K562 (cell line): Measurements from ENCODE around the gene NUDCD3. TPM values are rescaled to one million over a fixed set of nuclear protein-coding genes. Genes with fewer than 3 reads are reported as not detected.

Source experiments
- ATAC-seq: fragments of 200-7000 bp; cut with Tn5 transposase; 3 replicates; pipeline ENCODE4 v1.9.1; 2020; ENCODE audit warnings: moderate library complexity
- BruUV-seq: library from RNA; stranded (reverse); fragments of 400-500 nt; replicated peaks from 2 replicates; lab custom pipeline; 2021; lab: Mats Ljungman, UMichigan
- CTCF ChIA-PET: fragments of 300-600 bp; formaldehyde crosslinking; extraction: SDS; loops from one replicate; lab custom pipeline; 2021; ENCODE audit warnings: low intra/inter-chr PET ratio; lab: Yijun Ruan, JAX
- POLR2A ChIA-PET: fragments of 300-600, 350-650 bp; sonication (Branson Sonifier 250); formaldehyde crosslinking; extraction: SDS; loops from one replicate; lab custom pipeline; 2021; ENCODE audit warnings: antibody characterized with exemption, inconsistent platforms; lab: Yijun Ruan, JAX
- DNase-seq, 4 experiments: peaks; one replicate each; pipeline versions ENCODE4 v3.0.0 to v3.0.0-alpha.2; 2011 to 2018; ENCODE audit warnings: low spot score in 3 of 4, mixed read lengths in 3 of 4; ENCODE audit errors: extremely low read depth in 1 of 4
- FAIRE-seq: peaks from 2 replicates; lab custom pipeline; 2011; peaks lifted over from hg19 to GRCh38; lab: Jason Lieb, UNC
- H2AFZ ChIP-seq: 2 replicates; pipeline ENCODE4 v1.6.0; 2011; ENCODE audit warnings: low read depth, low read length, control low read depth, inconsistent platforms
- H3K27ac ChIP-seq: fragments of 200-600 bp; 3 replicates; pipeline ENCODE4 v1.8.0; 2011; ENCODE audit warnings: low read depth, mild to moderate bottlenecking, control low read depth, inconsistent platforms, low read length, moderate library complexity, mixed read lengths; ENCODE audit errors: extremely low read depth
- H3K27me3 ChIP-seq, 2 experiments: fragments of 300-600 bp in 1 of 2; 2 replicates in 1 of 2; 3 replicates in 1 of 2; pipeline versions ENCODE4 v1.6.0 to v1.8.0; 2011; ENCODE audit warnings: inconsistent platforms in 2 of 2, low read length in 2 of 2, mild to moderate bottlenecking in 1 of 2, mixed read lengths in 1 of 2, moderate library complexity in 1 of 2; ENCODE audit not compliant: control insufficient read depth in 2 of 2, insufficient read depth in 2 of 2
- H3K36me3 ChIP-seq: fragments of 300-600 bp; 3 replicates; pipeline ENCODE4 v1.8.0; 2011; ENCODE audit warnings: mild to moderate bottlenecking, low read length, inconsistent platforms; ENCODE audit not compliant: control insufficient read depth, insufficient read depth
- H3K4me1 ChIP-seq, 2 experiments: fragments of 200-600 bp in 1 of 2; replicated peaks in 1 of 2; 2 replicates in 1 of 2; 3 replicates in 1 of 2; pipeline versions ENCODE4 v1.5.1 to v1.8.0; 2011; ENCODE audit warnings: inconsistent platforms in 2 of 2, low read length in 2 of 2, mild to moderate bottlenecking in 1 of 2, mixed read lengths in 1 of 2, moderate library complexity in 1 of 2; ENCODE audit not compliant: control insufficient read depth in 2 of 2, insufficient read depth in 2 of 2
- H3K4me2 ChIP-seq: 2 replicates; pipeline ENCODE4 v1.6.1; 2011; ENCODE audit warnings: low read length, control low read depth, inconsistent platforms, mixed read lengths; ENCODE audit not compliant: insufficient read depth
- H3K4me3 ChIP-seq: fragments of 200-600 bp; sonication (generic), shearing (Covaris generic); 2 replicates; pipeline ENCODE4 v1.5.1; 2016; ENCODE audit warnings: control low read depth, inconsistent platforms
- H3K79me2 ChIP-seq: fragments of 200-600 bp; 3 replicates; pipeline ENCODE4 v1.8.0; 2011; ENCODE audit warnings: low read length, inconsistent platforms; ENCODE audit not compliant: control insufficient read depth, insufficient read depth
- H3K9ac ChIP-seq, 2 experiments: 2 replicates each; pipeline versions ENCODE4 v1.6.0 to v1.6.1; 2011; ENCODE audit warnings: low read depth in 2 of 2, low read length in 2 of 2, control low read depth in 1 of 2, inconsistent platforms in 1 of 2, mild to moderate bottlenecking in 1 of 2, mixed read lengths in 1 of 2; ENCODE audit not compliant: insufficient read depth in 1 of 2
- H3K9me1 ChIP-seq: one replicate; pipeline ENCODE4 v1.6.0; 2011; ENCODE audit warnings: inconsistent platforms, mild to moderate bottlenecking, low read length, moderate library complexity; ENCODE audit not compliant: control insufficient read depth, insufficient read depth
- H3K9me3 ChIP-seq: replicated peaks from 2 replicates; pipeline ENCODE4 v1.5.1; 2011; ENCODE audit warnings: low read depth, low read length, inconsistent platforms; ENCODE audit not compliant: control insufficient read depth, insufficient read depth
- H4K20me1 ChIP-seq: replicated peaks from 2 replicates; pipeline ENCODE4 v1.6.1; 2011; ENCODE audit warnings: low read length, inconsistent platforms, mixed read lengths; ENCODE audit not compliant: control insufficient read depth, insufficient read depth
- ARID1B ChIP-seq: fragments of 450-650 bp; IDR thresholded peaks from 2 replicates; pipeline ENCODE4 v1.6.1; 2016; ENCODE audit warnings: antibody characterized with exemption, mild to moderate bottlenecking, inconsistent platforms
- CBFA2T3 ChIP-seq: fragments of 450-650 bp; IDR thresholded peaks from 2 replicates; pipeline ENCODE4 v1.6.1; 2017
- EWSR1 ChIP-seq: fragments of 450-650 bp; IDR thresholded peaks from 2 replicates; pipeline ENCODE4 v1.6.1; 2018; ENCODE audit warnings: borderline replicate concordance, mild to moderate bottlenecking, low read depth, moderate library complexity; ENCODE audit not compliant: partially characterized antibody
- MIER1 ChIP-seq: fragments of 450-650 bp; IDR thresholded peaks from 2 replicates; pipeline ENCODE4 v1.6.1; 2016; ENCODE audit warnings: antibody characterized with exemption, mild to moderate bottlenecking, low read depth
- RBM22 ChIP-seq: fragments of 200-400 bp; formaldehyde crosslinking; IDR thresholded peaks from 2 replicates; pipeline ENCODE4 v1.6.1; 2018; ENCODE audit warnings: low read length, low read depth; ENCODE audit not compliant: poor library complexity, severe bottlenecking
- ZNF41 ChIP-seq: fragments of 250-450 bp; sonication (Bioruptor Pico); conservative IDR thresholded peaks from 2 replicates; pipeline ENCODE4 v1.4.0; 2020; ENCODE audit warnings: mild to moderate bottlenecking
- WGBS: fragments of 100-300 bp; shearing (Covaris generic); methylation state at CpG from one replicate; pipeline ENCODE4 v1.1.6; 2016; ENCODE audit warnings: low coverage, mixed read lengths; ENCODE audit not compliant: insufficient coverage; ENCODE audit errors: missing lambda C conversion rate; 5-methylcytosine and 5-hydroxymethylcytosine counted together
- in situ Hi-C: fragments of 300-500 bp; cut with MboI; formaldehyde crosslinking; loops from 4 replicates; pipeline ENCODE4 v1.15.0; 2018; ENCODE audit warnings: inconsistent platforms, mixed read lengths
- intact Hi-C: fragments of 100-400 bp; cut with micrococcal nuclease; formaldehyde crosslinking; loops from 2 replicates; pipeline ENCODE4 v1.14.2; 2022
- polyA plus RNA-seq, 8 experiments: library from polyadenylated mRNA; depleted of rRNA in 4 of 8; stranded (reverse) in 5 of 8; unstranded in 3 of 8; fragments of >200 nt; fragmentation: Nextera tagmentation in 2 of 8; fragmentation: Illumina TruSeq in 1 of 8; extraction: Ambion mirVana in 2 of 8; extraction: Trizol in 1 of 8; gene quantifications; 2 replicates each; pipeline versions ENCODE4 v1.2.1 to v1.2.3, GENCODE V29; 2011 to 2014; ENCODE audit warnings: inconsistent platforms in 1 of 8, missing spikeins in 1 of 8
- total RNA-seq, 7 experiments: library from RNA; depleted of rRNA in 6 of 7; stranded (reverse); fragments of >200 nt in 6 of 7; fragmentation: Illumina TruSeq in 2 of 7; extraction: Trizol in 2 of 7; gene quantifications; 2 replicates each; pipeline versions ENCODE4 v1.2.1 to v1.2.3, GENCODE V29; 2011 to 2021; ENCODE audit warnings: low replicate concordance in 1 of 7
- TF ChIP-seq, protein P1 (sequence below): fragments of 250-450 bp; sonication (Bioruptor Pico); IDR thresholded peaks from 2 replicates; pipeline ENCODE4 v1.8.0; 2022; ENCODE audit warnings: moderate library complexity, mild to moderate bottlenecking, inconsistent platforms
- TF ChIP-seq, protein P2 (sequence below): fragments of 450-650 bp; IDR thresholded peaks from 2 replicates; pipeline ENCODE4 v1.6.1; 2016; ENCODE audit warnings: low read depth
- TF ChIP-seq, protein P3 (sequence below): fragments of 450-650 bp; IDR thresholded peaks from 2 replicates; pipeline ENCODE4 v1.7.0; 2016; ENCODE audit warnings: borderline replicate concordance
- TF ChIP-seq, protein P4 (sequence below): fragments of 450-650 bp; formaldehyde crosslinking; IDR thresholded peaks from 2 replicates; pipeline ENCODE4 v1.4.0; 2020; ENCODE audit warnings: mild to moderate bottlenecking, moderate library complexity

Gene NUDCD3
- total and polyA plus RNA-seq, 9 of the 15 experiments (the other 6 are each of a cell fraction or from before 2014, with no cell fraction given) = 24.8 to 64.2 (median 42.6) TPM

DNA sequence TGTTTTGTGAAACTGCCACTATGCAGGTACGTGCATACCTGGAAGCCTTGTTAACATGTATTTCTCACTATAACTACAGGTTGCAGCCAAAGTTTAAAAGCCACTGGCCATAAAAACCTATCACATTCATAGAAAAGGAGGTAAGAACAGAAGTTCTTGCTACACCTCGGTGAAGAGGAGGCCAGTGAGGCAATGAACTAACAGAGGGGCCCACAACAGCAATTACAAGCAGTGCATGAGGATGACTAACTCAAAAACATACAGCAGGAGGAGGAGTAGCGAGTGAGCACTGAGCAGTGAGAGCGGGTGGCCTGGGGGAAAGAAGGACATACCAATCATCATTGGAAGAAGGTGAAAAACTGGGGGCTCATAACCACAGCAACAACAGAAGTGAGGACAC, 51.6 kb downstream of the NUDCD3 start:
- Histone ChIP-seq H3K9me3 (no peaks in the 10 kb centered on the region), H3K36me3 (peaks cover 13% of the 10 kb centered on the region), H4K20me1 (no peaks in the 10 kb centered on the region; the same call in 1 of the 2 replicates), H3K4me2 (no peak overlapping the region), H2AFZ (no peak overlapping the region), H3K9me1 (no peaks in the 10 kb centered on the region), H3K79me2 (peaks cover 13% of the 10 kb centered on the region; the same call in 2 of the 3 replicates), H3K27ac (no peak overlapping the region), H3K4me1 (no peaks in the 10 kb centered on the region; a peak in 1 of 5 replicates), H3K27me3 (no peaks in the 10 kb centered on the region), H3K4me3 (no peak overlapping the region), H3K9ac (no peak overlapping the region)
- no peak for ATAC-seq
- DNase-seq = no peak
- POLR2A ChIA-PET = no interaction called here
- WGBS = 70% methylated on average over 4 of the region's 4 CpGs
- in situ Hi-C loops = no loop called here
- intact Hi-C loops = no loop called here
- CTCF ChIA-PET = no interaction called here
- BruUV-seq = no TSS peak
- FAIRE-seq = no peak
- TF ChIP-seq, protein P1, sequence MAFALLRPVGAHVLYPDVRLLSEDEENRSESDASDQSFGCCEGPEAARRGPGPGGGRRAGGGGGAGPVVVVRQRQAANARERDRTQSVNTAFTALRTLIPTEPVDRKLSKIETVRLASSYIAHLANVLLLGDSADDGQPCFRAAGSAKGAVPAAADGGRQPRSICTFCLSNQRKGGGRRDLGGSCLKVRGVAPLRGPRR (CRISPR knock-in tag) = no peak
- no peak for TF ChIP-seq ZNF41
- TF ChIP-seq ARID1B = no peak
- TF ChIP-seq, protein P2, sequence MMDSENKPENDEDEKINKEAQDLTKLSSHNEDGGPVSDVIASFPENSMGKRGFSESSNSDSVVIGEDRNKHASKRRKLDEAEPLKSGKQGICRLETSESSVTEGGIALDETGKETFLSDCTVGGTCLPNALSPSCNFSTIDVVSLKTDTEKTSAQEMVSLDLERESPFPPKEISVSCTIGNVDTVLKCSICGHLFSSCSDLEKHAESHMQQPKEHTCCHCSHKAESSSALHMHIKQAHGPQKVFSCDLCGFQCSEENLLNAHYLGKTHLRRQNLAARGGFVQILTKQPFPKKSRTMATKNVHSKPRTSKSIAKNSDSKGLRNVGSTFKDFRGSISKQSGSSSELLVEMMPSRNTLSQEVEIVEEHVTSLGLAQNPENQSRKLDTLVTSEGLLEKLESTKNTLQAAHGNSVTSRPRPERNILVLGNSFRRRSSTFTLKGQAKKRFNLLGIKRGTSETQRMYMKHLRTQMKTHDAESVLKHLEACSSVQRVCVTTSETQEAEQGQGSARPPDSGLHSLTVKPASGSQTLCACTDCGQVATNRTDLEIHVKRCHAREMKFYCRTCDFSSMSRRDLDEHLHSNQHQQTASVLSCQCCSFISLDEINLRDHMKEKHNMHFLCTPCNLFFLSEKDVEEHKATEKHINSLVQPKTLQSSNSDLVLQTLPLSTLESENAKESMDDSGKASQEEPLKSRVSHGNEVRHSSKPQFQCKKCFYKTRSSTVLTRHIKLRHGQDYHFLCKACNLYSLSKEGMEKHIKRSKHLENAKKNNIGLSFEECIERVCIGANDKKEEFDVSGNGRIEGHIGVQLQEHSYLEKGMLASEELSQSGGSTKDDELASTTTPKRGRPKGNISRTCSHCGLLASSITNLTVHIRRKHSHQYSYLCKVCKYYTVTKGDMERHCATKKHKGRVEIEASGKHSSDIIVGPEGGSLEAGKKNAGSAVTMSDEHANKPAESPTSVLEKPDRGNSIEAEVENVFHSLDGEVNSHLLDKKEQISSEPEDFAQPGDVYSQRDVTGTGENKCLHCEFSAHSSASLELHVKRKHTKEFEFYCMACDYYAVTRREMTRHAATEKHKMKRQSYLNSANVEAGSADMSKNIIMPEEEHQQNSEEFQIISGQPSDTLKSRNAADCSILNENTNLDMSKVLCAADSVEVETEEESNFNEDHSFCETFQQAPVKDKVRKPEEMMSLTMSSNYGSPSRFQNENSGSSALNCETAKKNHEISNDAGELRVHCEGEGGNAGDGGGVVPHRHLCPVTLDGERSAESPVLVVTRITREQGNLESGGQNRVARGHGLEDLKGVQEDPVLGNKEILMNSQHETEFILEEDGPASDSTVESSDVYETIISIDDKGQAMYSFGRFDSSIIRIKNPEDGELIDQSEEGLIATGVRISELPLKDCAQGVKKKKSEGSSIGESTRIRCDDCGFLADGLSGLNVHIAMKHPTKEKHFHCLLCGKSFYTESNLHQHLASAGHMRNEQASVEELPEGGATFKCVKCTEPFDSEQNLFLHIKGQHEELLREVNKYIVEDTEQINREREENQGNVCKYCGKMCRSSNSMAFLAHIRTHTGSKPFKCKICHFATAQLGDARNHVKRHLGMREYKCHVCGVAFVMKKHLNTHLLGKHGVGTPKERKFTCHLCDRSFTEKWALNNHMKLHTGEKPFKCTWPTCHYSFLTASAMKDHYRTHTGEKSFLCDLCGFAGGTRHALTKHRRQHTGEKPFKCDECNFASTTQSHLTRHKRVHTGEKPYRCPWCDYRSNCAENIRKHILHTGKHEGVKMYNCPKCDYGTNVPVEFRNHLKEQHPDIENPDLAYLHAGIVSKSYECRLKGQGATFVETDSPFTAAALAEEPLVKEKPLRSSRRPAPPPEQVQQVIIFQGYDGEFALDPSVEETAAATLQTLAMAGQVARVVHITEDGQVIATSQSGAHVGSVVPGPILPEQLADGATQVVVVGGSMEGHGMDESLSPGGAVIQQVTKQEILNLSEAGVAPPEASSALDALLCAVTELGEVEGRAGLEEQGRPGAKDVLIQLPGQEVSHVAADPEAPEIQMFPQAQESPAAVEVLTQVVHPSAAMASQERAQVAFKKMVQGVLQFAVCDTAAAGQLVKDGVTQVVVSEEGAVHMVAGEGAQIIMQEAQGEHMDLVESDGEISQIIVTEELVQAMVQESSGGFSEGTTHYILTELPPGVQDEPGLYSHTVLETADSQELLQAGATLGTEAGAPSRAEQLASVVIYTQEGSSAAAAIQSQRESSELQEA = no peak
- TF ChIP-seq CBFA2T3 = no peak
- TF ChIP-seq, protein P3, sequence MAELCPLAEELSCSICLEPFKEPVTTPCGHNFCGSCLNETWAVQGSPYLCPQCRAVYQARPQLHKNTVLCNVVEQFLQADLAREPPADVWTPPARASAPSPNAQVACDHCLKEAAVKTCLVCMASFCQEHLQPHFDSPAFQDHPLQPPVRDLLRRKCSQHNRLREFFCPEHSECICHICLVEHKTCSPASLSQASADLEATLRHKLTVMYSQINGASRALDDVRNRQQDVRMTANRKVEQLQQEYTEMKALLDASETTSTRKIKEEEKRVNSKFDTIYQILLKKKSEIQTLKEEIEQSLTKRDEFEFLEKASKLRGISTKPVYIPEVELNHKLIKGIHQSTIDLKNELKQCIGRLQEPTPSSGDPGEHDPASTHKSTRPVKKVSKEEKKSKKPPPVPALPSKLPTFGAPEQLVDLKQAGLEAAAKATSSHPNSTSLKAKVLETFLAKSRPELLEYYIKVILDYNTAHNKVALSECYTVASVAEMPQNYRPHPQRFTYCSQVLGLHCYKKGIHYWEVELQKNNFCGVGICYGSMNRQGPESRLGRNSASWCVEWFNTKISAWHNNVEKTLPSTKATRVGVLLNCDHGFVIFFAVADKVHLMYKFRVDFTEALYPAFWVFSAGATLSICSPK = no peak
- no peak for TF ChIP-seq MIER1
- TF ChIP-seq, protein P4, sequence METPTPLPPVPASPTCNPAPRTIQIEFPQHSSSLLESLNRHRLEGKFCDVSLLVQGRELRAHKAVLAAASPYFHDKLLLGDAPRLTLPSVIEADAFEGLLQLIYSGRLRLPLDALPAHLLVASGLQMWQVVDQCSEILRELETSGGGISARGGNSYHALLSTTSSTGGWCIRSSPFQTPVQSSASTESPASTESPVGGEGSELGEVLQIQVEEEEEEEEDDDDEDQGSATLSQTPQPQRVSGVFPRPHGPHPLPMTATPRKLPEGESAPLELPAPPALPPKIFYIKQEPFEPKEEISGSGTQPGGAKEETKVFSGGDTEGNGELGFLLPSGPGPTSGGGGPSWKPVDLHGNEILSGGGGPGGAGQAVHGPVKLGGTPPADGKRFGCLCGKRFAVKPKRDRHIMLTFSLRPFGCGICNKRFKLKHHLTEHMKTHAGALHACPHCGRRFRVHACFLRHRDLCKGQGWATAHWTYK (CRISPR knock-in tag) = no peak
- TF ChIP-seq EWSR1 = no peak
- TF ChIP-seq RBM22 = no peak
